Smooth muscle cell (in vitro differentiated cells): Measurements from ENCODE around the gene OAT. TPM values are rescaled to one million over a fixed set of nuclear protein-coding genes. Genes with fewer than 3 reads are reported as not detected.

ENCODE experiments used
- DNase-seq: peaks from one replicate; lab custom pipeline; 2025; ENCODE audit not compliant: unreplicated experiment; lab: John Stamatoyannopoulos, UW
- H2AFZ ChIP-seq: fragments of 200-600 bp; sonication (generic); 2 replicates; pipeline ENCODE4 v1.6.0; 2016; ENCODE audit warnings: antibody characterized with exemption, low read depth, mild to moderate bottlenecking
- H3F3A ChIP-seq: fragments of 200-600 bp; sonication (generic); 2 replicates; pipeline ENCODE4 v1.6.0; 2017; ENCODE audit warnings: antibody characterized with exemption, low read depth
- H3K27ac ChIP-seq: fragments of 200-600 bp; sonication (generic); 2 replicates; pipeline ENCODE4 v1.5.1; 2016; ENCODE audit warnings: low read depth, mild to moderate bottlenecking
- H3K27me3 ChIP-seq: fragments of 200-600 bp; sonication (generic); 2 replicates; pipeline ENCODE4 v1.6.1; 2016; ENCODE audit warnings: low read depth, mild to moderate bottlenecking
- H3K36me3 ChIP-seq: fragments of 200-600 bp; sonication (generic); 2 replicates; pipeline ENCODE4 v1.5.1; 2016; ENCODE audit warnings: low read depth
- H3K4me1 ChIP-seq: fragments of 200-600 bp; sonication (generic); 2 replicates; pipeline ENCODE4 v1.5.1; 2016; ENCODE audit warnings: low read depth
- H3K4me2 ChIP-seq: fragments of 200-600 bp; sonication (generic); 2 replicates; pipeline ENCODE4 v1.6.0; 2016; ENCODE audit warnings: mild to moderate bottlenecking
- H3K4me3 ChIP-seq: fragments of 200-600 bp; sonication (generic); 2 replicates; pipeline ENCODE4 v1.5.1; 2016; ENCODE audit warnings: mild to moderate bottlenecking
- H3K79me2 ChIP-seq: fragments of 200-600 bp; sonication (generic); 2 replicates; pipeline ENCODE4 v1.6.0; 2016; ENCODE audit warnings: low read depth, mild to moderate bottlenecking
- H3K9ac ChIP-seq: fragments of 200-600 bp; sonication (generic); 2 replicates; pipeline ENCODE4 v1.6.0; 2016; ENCODE audit warnings: low read depth
- H3K9me3 ChIP-seq: fragments of 200-600 bp; sonication (generic); replicated peaks from 2 replicates; pipeline ENCODE4 v1.5.1; 2016; ENCODE audit warnings: low read depth
- H4K20me1 ChIP-seq: fragments of 200-600 bp; sonication (generic); 2 replicates; pipeline ENCODE4 v1.6.0; 2016; ENCODE audit warnings: low read depth
- CTCF ChIP-seq: fragments of 200-600 bp; sonication (generic); IDR thresholded peaks from 2 replicates; pipeline ENCODE4 v1.5.1; 2017; ENCODE audit warnings: borderline replicate concordance, mild to moderate bottlenecking, antibody characterized with exemption; ENCODE audit not compliant: insufficient read depth, poor library complexity, severe bottlenecking
- WGBS: methylation state at CpG from one replicate; pipeline ENCODE4 v1.1.7; 2016; ENCODE audit warnings: low lambda C conversion rate; 5-methylcytosine and 5-hydroxymethylcytosine counted together
- polyA plus RNA-seq: library from polyadenylated mRNA; unstranded; fragments of >200 nt; fragmentation: Nextera tagmentation; extraction: Ambion mirVana; gene quantifications from 2 replicates; pipeline ENCODE4 v1.2.1, GENCODE V29; 2016
- total RNA-seq: library from RNA; depleted of rRNA; stranded (reverse); fragments of >200 nt; gene quantifications from 2 replicates; pipeline ENCODE4 v1.2.3, GENCODE V29; 2014

The OAT gene
- total and polyA plus RNA-seq, 2 experiments from 2014 or later, result 107 to 160 TPM

GRCh38 chr10:124384591-124385190 is 34.0 kb downstream of the OAT start:
- H3K79me2 ChIP-seq, result no peaks in the 10 kb centered on the region
- no peak overlapping the region for H3K4me2 ChIP-seq
- H3K9ac ChIP-seq, result no peak overlapping the region
- DNase-seq, result no peak
- no peak overlapping the region for H2AFZ ChIP-seq
- WGBS, result 98% methylated on average over 7 of the region's 7 CpGs
- H4K20me1 ChIP-seq, result no peaks in the 10 kb centered on the region
- peaks cover 8% of the 10 kb centered on the region for H3K4me1 ChIP-seq
- no peaks in the 10 kb centered on the region for H3F3A ChIP-seq
- no peaks in the 10 kb centered on the region for H3K36me3 ChIP-seq
- no peak overlapping the region for H3K27ac ChIP-seq
- no peak for TF ChIP-seq CTCF
- H3K4me3 ChIP-seq, result no peak overlapping the region
- no peaks in the 10 kb centered on the region for H3K27me3 ChIP-seq
- H3K9me3 ChIP-seq, result no peaks in the 10 kb centered on the region

- Histone ChIP-seq H4K20me1 (no peaks in the 10 kb centered on the region), H3K4me1 (peaks cover 8% of the 10 kb centered on the region), H3K9ac (no peak overlapping the region), H3K9me3 (no peaks in the 10 kb centered on the region), H3K36me3 (no peaks in the 10 kb centered on the region), H3F3A (no peaks in the 10 kb centered on the region), H3K4me2 (no peak overlapping the region), H3K79me2 (no peaks in the 10 kb centered on the region), H3K4me3 (no peak overlapping the region), H3K27ac (no peak overlapping the region), H3K27me3 (no peaks in the 10 kb centered on the region), H2AFZ (no peak overlapping the region)
- 92% methylated on average over 4 of the region's 4 CpGs for WGBS
- DNase-seq, result no peak
- TF ChIP-seq CTCF, result no peak
These were observed 34.6 kb downstream of the OAT start for GRCh38 chr10:124384172-124384571.

- no peak overlapping the region for H3K27ac ChIP-seq
- H3K9ac ChIP-seq, result no peak overlapping the region
- no peaks in the 10 kb centered on the region for H3F3A ChIP-seq
- H3K27me3 ChIP-seq, result no peaks in the 10 kb centered on the region
- H3K36me3 ChIP-seq, result no peaks in the 10 kb centered on the region
- no peaks in the 10 kb centered on the region for H4K20me1 ChIP-seq
- H3K9me3 ChIP-seq, result no peaks in the 10 kb centered on the region
- TF ChIP-seq CTCF, result no peak
- H3K4me2 ChIP-seq, result no peak overlapping the region
- no peak overlapping the region for H3K4me3 ChIP-seq
- WGBS, result 91% methylated on average over 6 of the region's 6 CpGs
- H2AFZ ChIP-seq, result no peak overlapping the region
- no peak for DNase-seq
- H3K4me1 ChIP-seq, result peaks cover 8% of the 10 kb centered on the region
- no peaks in the 10 kb centered on the region for H3K79me2 ChIP-seq
These were observed 35.2 kb downstream of the OAT start for GRCh38 chr10:124383496-124383895.

- no peak overlapping the region for H3K4me3 ChIP-seq
- H3K4me2 ChIP-seq, result no peak overlapping the region
- no peaks in the 10 kb centered on the region for H3F3A ChIP-seq
- no peaks in the 10 kb centered on the region for H3K9me3 ChIP-seq
- H3K27ac ChIP-seq, result no peak overlapping the region
- H3K36me3 ChIP-seq, result no peaks in the 10 kb centered on the region
- DNase-seq, result no peak
- 84% methylated on average over 19 of the region's 19 CpGs for WGBS
- H3K9ac ChIP-seq, result no peak overlapping the region
- no peak overlapping the region for H2AFZ ChIP-seq
- H3K4me1 ChIP-seq, result peaks cover 5% of the 10 kb centered on the region
- TF ChIP-seq CTCF, result no peak
- H3K27me3 ChIP-seq, result no peaks in the 10 kb centered on the region
- no peaks in the 10 kb centered on the region for H3K79me2 ChIP-seq
- H4K20me1 ChIP-seq, result no peaks in the 10 kb centered on the region
These were observed 37.6 kb downstream of the OAT start for GRCh38 chr10:124381011-124381611.
